ENCODE data around the gene BPIFA3.

GRCh38 chr20:33191955-33192354, 25.2 kb upstream of the BPIFA3 start:
- TF ChIP-seq CTCF (conservative IDR thresholded peaks at IDR 0.05; ENCODE audit: low read depth in 2 of 2): no peak
- no peak for TF ChIP-seq POLR2AphosphoS5 (IDR thresholded peaks at IDR 0.05; ENCODE audit: low read depth)
- TF ChIP-seq ZNF331 (CRISPR knock-in tag; IDR thresholded peaks at IDR 0.05; ENCODE audit: low read depth): no peak
- no peak for TF ChIP-seq REST (IDR thresholded peaks at IDR 0.05; ENCODE audit: unreplicated experiment)
